Adrenal gland (tissue), 5 donors: ENCODE results near the gene CREB5.

ENCODE experiments used
- CTCF ChIP-seq, 6 experiments: fragments of 450-650 bp in 4 of 6; fragments of 200-600 bp in 2 of 6; sonication (generic) in 1 of 6; IDR thresholded peaks; 1 replicate in 5 of 6; 2 replicates in 1 of 6; pipeline versions ENCODE4 v1.5.1 to v1.8.0; 2016 to 2021; ENCODE audit warnings: antibody characterized with exemption in 6 of 6, mild to moderate bottlenecking in 2 of 6, moderate library complexity in 1 of 6
- POLR2A ChIP-seq, 2 donors: fragments of 450-650 bp; IDR thresholded peaks; one replicate each; pipeline ENCODE4 v1.6.1; 2017; ENCODE audit warnings: antibody characterized with exemption in 2 of 2, mild to moderate bottlenecking in 2 of 2, moderate library complexity in 1 of 2
- donor health status: DM: no; HTN: no; CAD: no.

- TF ChIP-seq POLR2A (IDR thresholded peaks at IDR 0.05) = no peak
- no peak for TF ChIP-seq CTCF (IDR thresholded peaks at IDR 0.05)
Observed at GRCh38 chr7:28573651-28574301, 161.5 kb downstream of the CREB5 start.
